ENCODE measurements around the gene PERCC1.

DNA sequence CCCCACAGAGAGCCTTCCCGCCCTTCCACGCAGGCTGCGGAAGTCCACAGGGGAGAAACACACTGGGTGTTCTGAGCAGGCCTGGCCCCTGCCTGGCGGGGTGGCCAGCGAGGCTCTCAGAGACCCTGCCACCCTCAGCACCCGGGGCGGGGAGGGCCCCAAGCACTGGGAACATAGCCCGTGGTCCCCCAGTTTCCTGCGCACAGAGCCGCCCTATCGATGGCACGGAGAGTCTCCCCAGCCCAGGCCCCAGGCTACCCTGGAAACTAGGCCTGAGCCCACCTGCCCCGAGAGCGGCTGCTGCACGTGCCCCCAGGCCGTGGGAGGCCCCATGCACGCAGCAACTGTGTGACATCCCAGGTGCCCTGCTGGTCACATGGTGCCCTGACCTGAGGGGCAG is 23.7 kb downstream of the PERCC1 start:
- TF ChIP-seq, protein P1, sequence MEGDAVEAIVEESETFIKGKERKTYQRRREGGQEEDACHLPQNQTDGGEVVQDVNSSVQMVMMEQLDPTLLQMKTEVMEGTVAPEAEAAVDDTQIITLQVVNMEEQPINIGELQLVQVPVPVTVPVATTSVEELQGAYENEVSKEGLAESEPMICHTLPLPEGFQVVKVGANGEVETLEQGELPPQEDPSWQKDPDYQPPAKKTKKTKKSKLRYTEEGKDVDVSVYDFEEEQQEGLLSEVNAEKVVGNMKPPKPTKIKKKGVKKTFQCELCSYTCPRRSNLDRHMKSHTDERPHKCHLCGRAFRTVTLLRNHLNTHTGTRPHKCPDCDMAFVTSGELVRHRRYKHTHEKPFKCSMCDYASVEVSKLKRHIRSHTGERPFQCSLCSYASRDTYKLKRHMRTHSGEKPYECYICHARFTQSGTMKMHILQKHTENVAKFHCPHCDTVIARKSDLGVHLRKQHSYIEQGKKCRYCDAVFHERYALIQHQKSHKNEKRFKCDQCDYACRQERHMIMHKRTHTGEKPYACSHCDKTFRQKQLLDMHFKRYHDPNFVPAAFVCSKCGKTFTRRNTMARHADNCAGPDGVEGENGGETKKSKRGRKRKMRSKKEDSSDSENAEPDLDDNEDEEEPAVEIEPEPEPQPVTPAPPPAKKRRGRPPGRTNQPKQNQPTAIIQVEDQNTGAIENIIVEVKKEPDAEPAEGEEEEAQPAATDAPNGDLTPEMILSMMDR (conservative IDR thresholded peaks at IDR 0.05; ENCODE audit: low read length), result no peak
- TF ChIP-seq EZH2phosphoT487 (IDR thresholded peaks at IDR 0.05; ENCODE audit: borderline replicate concordance, low read depth, low read length), result no peak

Measured in OCI-LY7 (cell line).